HG03521 (cell line): ENCODE measurements around the gene LDLRAD3.

Experiments used
- ATAC-seq: cut with Tn5 transposase; IDR thresholded peaks from one replicate; pipeline ENCODE4 v1.9.1; 2021; ENCODE audit warnings: mild to moderate bottlenecking, moderate library complexity; ENCODE audit not compliant: unreplicated experiment

The LDLRAD3 gene

DNA sequence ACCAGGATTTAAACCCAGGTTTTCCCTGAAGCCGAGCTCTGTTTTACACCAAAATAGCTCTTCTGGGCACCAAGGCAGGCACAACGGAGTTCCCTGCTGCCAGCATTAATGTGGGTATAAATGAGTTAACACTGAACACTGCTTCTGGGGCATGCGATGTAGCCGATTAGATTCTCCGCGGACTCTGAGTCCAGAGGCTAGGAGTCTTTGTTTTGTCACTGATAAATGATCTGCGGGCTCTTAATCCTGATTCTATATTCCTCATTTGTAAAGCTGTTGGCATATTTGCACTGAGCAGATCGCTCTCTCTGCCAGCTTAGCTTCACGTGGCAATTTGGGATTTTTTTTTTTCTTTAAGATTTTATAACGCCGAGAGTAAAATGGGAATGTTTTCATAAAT is 16.8 kb upstream of the LDLRAD3 start:
- ATAC-seq: no peak

DNA sequence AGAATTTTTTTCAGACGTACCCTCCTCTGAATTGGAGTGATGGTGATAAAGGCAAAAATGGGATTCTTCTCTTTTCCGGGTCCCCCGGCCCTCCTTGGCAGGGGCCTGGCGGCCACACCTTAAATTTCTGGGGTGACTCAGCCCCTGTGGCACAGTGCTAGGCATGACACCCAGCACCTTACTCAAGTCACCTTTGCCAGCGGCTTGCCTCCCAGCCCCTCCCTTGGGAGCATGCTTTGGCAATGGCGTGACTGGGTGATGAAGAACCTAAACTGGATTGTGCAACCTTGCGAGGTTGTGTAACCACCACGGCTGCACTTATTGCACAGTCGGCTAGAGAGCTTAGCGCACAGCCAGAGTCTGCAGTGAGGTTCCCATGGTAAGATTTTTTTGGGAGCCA is 16.2 kb upstream of the LDLRAD3 start:
- ATAC-seq: no peak

DNA sequence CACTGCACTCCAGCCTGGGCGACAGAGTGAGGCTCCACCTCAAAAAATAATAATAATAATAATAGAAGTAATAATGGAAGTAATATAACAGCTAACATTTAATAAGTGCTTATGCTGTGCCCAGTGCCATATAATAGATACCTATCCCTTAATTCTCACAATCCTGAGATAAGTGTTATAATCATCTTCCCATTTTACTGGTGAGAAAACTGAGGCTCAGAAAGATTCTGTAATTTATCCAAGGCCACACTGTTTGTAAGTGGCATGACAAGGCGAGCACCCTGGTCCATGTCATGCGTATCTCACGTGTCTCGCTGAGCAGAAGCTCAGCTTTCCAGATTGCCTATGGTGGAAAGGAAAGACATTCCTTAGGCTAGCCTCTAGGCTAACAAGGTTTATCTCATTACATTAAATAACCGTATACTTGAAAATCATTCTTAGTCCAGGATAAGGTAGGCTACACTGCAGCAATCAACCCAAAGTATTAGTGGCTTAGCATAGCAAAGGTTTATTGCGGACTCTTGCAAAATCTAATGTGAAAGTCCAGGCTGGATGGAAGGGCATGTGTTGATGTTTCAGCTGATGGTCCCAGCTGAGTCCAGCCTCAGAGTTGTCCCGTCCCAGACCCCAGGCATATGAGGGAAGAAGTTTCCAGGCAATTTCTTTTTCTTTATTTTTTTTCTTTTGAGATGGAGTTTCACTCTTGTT is 15.0 kb upstream of the LDLRAD3 start:
- no peak for ATAC-seq

DNA sequence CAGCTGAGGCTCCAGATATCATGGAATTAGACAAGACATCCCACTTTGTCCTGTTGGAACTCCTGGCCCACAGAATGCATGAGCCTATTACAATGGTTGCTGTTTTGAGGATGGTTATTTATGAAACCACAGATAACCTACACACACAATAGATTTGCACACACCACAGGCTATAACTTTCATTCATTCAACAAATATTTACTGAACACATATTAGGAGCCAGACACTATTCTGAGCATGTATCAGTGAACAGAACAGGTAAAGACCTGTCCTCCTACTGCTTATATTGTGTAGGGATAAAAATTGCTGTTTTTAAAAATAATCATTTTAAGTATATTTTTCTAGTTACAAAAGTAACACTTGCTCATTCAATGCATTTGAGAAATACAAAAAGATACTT is 13.4 kb upstream of the LDLRAD3 start:
- no peak for ATAC-seq

DNA sequence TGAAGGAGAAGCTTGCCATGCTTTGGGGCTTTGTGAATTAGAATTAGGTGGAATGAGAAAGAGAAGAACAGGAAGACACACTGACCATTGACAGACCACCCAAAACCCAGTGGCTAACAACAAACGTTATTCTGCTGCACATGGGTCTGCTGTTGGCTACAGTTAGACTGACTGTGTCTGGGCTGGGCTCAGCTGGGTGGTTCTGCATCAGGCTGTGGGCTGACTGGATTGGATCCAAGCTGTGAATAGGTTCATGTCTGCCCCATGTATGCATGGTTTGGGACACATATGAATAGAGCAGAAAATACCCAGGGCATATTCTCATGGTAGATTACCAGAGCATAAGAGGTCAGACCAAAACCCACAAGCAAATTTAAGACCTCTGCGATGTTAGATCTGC is 11.7 kb upstream of the LDLRAD3 start:
- ATAC-seq: no peak

DNA sequence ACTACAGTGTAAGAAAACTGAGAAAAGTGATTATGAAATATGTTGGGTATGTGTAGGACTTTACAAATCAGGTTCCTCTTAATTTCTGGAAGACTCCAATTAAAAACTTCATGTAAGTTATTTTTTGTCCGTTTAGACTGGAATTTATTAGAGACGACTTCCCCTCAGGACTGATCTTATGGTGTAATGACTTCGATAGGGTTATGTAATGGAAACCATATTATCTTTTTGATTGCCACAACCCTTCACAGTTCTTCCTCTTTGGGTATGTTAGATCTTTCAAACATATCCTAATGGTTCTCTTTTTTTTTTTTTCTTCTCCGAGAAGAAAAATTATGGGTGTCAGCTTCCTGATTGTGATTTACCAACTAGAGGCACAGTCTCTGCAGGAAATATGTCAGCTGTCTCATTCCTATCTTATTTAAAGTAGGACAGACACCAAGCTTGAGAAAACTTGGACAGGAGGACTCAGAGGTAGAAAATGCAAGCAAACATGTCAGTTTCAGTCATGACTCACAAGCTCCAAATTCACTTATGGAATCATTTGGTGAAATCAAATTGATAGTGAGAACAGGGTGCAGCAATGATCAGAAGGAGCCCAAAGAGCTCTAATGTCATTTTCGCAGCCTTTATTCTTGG is 11.1 kb upstream of the LDLRAD3 start:
- no peak for ATAC-seq

DNA sequence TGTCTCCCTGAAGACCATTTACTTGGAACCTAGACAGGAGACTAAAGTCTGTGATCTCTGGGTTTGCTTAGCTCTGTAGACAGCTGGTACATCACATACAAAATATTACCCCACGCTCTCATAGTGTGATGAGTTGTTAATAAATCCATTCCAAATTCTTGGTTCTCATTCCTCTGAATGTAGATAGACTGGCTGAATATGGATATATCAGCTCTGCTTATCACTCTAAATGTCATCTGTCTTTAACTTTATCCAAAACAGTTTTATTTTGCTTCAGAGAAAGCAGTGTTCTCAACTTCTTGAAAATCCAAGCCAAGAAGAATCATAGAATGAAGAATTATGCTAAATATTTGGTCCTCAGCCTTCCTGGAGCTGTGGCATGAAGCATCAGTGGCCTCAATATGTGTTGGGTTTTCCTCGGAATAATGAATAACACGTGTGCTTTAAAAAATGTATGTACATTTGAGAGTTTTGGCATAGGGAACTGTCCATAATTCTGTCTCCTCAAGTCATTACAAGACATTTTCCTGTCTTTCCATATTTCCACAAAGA is 10.5 kb upstream of the LDLRAD3 start:
- ATAC-seq: no peak

DNA sequence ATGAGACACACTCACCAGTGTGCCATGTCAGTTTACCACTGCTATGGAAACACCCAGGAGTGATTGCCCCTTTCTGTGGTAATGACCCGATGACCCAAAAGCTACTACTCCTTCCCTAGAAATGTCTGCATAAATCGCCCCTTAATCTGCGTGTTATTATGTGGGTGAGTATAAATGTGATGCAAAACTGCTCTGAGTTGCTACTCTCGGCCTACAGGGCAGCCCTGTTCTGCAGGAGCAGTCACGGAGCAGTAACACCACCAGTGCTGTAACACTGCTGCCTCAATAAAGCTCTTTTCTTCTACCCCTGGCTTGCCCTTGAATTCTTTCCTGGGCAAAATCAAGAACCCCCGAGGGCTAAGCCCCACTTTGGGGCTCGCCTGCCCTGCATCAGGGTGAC is 9.6 kb upstream of the LDLRAD3 start:
- ATAC-seq: no peak

DNA sequence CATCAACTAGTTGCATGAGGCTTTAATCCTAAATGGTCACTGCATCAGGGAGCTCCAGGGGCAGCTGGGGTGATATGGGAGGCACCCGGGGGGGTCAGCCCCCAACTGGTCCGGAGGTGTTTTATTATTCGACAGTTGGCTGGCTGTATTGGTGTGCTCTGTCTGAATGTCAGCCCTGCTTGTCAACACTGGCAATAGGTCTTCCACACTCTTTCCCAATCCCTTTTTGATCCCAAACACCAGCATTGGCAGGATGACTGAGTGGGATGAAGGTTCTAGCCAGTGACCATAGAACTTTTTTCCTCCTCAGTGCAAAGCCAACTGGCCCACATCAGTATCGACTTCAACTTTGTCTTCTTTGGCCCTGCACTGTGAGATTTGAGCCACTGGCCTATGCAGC is 8.9 kb upstream of the LDLRAD3 start:
- no peak for ATAC-seq

DNA sequence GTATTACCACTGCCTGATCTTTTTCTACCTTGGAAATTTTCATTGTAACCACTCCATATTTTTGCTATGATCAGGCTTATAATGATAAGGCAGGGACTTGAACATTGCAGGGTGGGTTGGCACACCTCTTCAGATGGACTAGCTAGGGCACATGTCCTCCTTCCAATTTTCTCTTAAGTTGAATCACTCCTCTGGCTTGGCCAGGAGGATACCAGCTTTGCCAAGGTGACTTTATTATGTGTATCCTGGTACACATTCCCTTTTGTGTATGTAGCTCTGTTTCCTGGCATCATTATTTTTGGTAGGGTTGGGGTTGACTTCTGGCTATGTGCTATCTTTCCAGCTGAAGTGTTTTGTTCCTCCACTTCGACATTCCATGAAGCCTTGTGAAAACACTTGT is 8.5 kb upstream of the LDLRAD3 start:
- ATAC-seq: no peak

DNA sequence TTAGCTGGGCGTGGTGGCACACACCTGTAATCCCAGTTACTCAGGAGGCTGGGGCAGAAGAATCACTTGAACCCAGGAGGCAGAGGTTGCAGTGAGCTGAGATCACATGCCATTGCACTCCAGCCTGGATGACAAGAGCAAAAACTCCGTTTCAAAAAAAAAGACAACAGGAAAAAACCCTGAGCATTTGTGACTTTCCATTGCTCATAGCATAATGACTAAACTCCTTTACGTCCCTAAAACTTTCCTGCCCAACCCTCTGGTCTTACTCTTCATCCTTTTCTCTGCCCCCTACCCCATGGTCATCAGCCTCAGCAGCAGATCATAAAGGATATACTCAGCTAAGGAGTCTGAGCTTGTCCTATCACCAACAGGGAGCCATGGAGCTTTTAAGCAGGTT is 6.8 kb upstream of the LDLRAD3 start:
- no peak for ATAC-seq

DNA sequence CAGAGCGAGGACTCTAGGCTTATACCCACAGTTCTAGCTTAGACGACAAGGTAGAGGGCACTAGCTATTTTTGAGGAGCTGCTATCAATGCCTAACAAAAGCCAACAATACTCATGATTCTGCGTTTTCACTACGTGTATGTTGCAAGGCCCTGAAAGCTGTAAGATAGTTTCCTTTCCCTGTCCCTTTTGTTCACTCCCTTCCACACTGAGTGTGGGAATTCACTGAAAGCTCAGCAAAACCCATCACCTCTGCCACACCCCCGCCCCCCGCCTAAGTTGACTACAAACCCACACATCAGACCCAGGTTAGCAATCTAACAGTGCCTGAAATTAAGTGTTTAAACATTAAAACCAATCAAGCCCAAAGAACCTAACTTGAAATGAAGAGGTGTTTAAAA is 6.2 kb upstream of the LDLRAD3 start:
- ATAC-seq: no peak

DNA sequence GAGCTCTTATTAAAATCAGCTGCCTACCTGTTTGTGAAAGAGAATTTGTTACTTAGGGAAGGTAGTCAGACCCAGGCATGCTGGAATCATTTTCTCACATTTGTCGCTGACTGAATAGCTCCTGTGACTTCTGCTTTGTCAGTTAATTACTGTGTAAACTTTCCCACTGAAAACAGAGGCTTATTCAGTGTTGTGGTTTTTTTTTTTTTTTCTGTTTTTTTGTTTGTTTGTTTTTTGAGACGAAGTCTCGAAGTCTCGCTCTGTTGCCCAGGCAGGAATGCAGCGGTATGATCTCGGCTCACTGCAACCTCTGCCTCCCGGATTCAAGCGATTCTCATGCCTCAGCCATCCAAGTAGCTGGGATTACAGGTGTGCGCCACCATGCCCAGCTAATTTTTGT is 5.6 kb upstream of the LDLRAD3 start:
- ATAC-seq: no peak

DNA sequence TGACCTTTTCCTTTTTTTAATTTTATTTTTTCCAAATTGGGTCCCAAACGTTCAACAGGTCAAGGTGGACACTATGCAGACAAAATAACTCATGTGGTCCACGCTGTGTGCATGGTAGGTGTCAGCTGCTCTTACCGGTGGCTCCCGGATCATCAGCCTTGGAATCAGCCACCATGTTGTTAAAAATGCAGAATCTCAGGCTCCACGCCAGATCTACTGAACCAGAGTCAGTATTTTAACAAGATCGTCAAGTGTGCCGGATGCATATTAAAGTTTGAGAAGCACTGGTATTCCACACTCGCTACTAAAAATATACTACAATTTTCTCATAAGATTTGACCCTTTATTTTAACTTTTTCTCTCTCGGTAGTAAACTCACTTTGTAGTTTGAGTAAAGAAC is 553 bp upstream of the LDLRAD3 start:
- ATAC-seq: no peak

DNA sequence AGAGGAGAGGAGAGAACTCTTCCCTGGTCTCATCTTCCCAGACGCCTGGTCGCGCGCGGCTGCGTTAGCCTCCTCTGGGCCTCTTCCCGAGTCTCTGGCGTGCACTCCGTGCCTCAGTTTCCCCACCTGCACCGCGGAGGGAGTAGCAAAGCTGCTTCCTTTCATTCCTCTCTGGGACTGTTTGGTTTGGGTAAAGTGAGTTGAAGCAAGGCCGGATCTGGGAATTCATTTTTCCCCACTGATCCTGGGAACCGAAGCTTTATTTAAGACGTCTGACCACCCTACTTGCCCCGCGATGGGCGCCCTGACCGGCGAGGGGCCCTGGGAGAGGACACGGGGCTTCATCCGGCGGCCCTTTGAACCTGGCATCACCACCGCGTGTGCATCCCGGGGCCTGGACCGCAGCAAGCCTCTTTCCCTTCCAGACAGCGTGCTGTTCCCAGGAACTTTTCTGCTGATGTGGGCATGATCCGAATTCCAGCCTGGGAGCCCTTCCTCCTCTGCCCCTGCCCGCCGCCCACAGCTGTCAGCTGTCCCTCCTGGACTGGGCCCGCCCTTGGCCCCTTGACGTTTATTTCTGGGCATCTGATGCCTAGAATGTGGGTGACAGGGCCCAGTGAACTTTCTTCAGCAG is 758 bp downstream of the LDLRAD3 start:
- no peak for ATAC-seq

DNA sequence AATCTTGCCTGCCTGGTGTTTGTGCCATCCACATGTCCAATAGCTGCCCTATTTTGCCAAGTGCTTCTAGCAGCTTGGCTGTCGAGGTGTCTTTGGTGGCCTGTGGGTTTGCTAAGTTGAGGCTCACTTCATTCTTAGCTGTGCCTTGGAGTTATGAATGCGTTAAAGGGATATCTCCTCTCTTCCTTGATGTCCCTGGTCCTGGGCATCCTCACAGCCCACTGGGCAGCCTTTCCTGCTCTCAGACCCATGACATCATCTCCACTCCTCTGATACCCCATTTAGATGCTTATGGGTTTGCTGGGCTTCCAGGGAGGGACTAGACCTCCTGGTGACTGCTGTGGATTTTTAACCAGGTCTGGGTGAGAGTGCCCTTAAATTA is 1.3 kb downstream of the LDLRAD3 start:
- no peak for ATAC-seq

DNA sequence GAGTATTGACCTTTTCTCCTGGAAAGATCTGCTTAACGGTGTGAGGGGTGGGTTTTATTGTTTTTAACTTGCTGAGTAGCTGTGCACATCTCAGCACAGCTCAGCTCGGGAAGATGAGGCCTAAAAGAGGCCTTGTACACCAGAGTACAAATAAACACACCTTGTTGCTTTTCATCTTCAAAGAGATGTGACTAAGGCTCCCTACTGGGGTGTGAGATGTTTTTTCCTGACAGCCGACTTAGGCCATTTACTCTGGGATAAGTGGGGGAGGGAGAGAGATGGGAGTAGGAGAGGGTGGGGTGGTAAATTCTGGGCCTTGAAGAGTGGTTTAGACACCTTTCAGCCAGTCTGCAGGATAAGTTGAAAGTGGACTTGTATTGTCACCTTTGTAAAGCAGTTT is 2.9 kb downstream of the LDLRAD3 start:
- ATAC-seq: no peak

DNA sequence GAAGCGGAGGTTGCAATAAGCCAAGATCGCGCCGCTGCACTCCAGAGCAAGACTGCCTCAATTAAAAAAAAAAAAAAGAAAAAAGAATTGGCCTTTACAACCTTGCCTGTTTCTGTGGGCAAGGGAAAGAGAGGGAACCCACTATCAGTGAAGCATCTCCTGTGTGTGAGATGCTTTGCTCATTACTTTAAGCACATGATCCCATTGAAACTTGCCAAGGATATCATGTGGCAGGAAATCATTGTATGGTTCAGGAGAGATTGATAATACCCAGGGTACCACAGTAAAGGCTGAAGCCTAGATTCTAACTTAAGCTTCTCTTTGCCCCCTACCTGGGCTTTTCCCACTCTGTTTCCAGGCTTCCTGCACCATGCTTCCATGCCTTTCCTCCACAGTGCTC is 3.6 kb downstream of the LDLRAD3 start:
- ATAC-seq: no peak

DNA sequence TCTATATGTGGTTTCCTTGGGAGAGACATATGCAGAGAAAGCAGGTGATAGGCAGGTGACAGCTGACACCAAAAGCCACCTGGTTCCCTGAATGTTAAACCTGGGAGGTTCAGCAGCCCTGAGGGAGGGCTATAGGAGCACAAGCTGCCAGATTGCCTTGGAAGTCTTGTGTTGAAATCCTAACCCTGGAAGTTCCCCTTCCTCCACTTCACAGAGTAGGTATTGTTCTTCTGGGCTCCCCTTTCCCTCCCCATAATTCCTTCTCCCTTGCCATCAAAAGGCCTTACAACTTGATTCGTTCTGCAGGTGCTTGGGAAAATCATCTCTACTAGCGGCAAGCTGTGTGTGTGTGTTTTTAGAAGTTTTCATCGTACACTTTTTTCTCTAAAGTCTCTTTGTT is 5.4 kb downstream of the LDLRAD3 start:
- ATAC-seq: no peak

DNA sequence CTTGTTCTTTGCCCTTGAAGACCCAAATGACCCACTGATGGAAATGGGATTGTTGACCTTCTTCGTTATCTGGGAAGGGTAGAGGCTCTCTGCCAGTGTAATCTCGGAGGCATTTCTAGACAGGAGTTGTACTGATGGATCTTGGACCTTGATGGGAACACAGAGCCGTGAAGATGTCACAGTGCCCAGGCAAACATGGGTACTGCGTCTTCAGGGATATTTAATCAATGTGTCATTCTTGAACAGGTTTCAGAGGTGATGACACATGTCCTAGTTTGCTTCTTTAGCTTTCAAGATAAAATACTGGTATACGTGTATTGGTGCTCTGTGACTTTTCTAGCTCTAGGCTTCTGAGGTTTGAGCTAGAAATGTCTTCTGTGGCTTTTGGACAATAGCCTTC is 6.2 kb downstream of the LDLRAD3 start:
- ATAC-seq: no peak

DNA sequence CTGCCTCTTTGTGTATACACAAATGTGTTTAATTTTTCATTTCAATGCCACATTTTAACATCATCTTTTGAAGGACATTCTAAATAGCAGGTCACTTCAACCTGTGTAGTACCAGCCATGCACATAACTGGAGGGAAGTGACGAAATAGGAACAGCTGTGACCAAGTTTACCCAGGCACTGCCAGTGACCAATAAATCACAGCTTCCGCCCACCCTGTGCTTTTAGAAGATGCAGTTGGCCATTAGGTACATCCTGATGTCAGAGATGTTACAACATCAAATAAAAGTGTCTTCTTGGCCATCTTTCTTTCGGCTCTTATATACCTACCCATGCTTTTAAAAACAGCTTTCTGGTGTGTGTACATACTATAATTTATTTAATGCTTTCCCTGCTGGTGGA is 7.8 kb downstream of the LDLRAD3 start:
- ATAC-seq: no peak

DNA sequence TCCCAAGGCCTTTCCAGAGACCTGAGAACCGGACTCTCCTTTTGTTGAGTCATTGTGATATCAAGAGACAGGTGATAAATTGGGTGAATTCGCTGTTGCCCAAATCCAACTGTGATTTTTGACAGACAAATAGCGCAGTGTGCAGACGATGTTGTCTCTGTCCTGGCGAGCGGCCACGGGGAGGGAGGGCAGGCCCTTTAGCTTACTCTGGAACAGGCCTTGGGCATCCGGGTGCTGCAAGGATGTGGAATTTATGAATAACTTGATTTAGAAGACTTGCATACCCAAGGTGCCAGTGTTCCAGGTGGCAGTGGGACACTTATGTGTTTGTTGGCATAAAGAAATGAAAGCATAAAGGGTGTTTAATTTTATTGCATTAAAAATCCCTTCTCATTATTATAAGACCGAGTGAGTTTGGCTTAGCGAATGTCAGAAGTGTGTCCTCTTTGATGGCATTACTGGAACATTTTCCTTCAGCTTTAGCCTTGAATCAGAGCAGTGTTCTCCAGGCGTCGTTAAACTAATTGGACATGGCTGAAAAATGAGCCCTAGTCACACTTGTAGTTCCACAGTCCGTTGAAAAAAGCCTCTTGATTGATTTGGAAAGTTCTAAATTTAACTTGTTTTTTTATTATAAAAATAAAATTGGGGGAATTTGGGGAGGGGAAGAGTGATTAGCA is 9.4 kb downstream of the LDLRAD3 start:
- no peak for ATAC-seq
